Measurements from ENCODE around the gene STRADA.
A peak's percentile ranks its signal among the peaks of the same experiment; 100 is the strongest.

GRCh38 chr17:63688396-63689020, 53.1 kb downstream of the STRADA start:
- TF ChIP-seq EP300 (IDR thresholded peaks at IDR 0.05; ENCODE audit: borderline replicate concordance in 1 of 2, control insufficient read depth in 1 of 2, low read depth in 2 of 2, low read length in 2 of 2), result no peak
- TF ChIP-seq MTA3 (IDR thresholded peaks at IDR 0.05; ENCODE audit: borderline replicate concordance, low read length), result no peak
- TF ChIP-seq USF2 (IDR thresholded peaks at IDR 0.05; ENCODE audit: borderline replicate concordance, low read depth, low read length), result no peak; the same call in 1 of the 2 replicates
- no peak for TF ChIP-seq RBBP5 (conservative IDR thresholded peaks at IDR 0.05)
- no peak for TF ChIP-seq CBFB (IDR thresholded peaks at IDR 0.05; ENCODE audit: low read depth)
- TF ChIP-seq ATF7 (IDR thresholded peaks at IDR 0.05; ENCODE audit: low read depth), result no peak
- TF ChIP-seq, protein P1, sequence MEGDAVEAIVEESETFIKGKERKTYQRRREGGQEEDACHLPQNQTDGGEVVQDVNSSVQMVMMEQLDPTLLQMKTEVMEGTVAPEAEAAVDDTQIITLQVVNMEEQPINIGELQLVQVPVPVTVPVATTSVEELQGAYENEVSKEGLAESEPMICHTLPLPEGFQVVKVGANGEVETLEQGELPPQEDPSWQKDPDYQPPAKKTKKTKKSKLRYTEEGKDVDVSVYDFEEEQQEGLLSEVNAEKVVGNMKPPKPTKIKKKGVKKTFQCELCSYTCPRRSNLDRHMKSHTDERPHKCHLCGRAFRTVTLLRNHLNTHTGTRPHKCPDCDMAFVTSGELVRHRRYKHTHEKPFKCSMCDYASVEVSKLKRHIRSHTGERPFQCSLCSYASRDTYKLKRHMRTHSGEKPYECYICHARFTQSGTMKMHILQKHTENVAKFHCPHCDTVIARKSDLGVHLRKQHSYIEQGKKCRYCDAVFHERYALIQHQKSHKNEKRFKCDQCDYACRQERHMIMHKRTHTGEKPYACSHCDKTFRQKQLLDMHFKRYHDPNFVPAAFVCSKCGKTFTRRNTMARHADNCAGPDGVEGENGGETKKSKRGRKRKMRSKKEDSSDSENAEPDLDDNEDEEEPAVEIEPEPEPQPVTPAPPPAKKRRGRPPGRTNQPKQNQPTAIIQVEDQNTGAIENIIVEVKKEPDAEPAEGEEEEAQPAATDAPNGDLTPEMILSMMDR (IDR thresholded peaks at IDR 0.05 in 2 of 3, conservative IDR thresholded peaks at IDR 0.05 in 1 of 3; ENCODE audit: control insufficient read depth in 2 of 3, extremely low read depth in 1 of 3, insufficient read depth in 1 of 3, low read depth in 3 of 3, low read length in 3 of 3), result peak in 1 of 3 experiments; percentile 28; a peak in 1 of 6 replicates
- TF ChIP-seq ZNF622 (IDR thresholded peaks at IDR 0.05), result no peak
- no peak for TF ChIP-seq YY1 (IDR thresholded peaks at IDR 0.05; ENCODE audit: low read depth, low read length)
- no peak for TF ChIP-seq REST (IDR thresholded peaks at IDR 0.05; ENCODE audit: low read depth, low read length)
- no peak for TF ChIP-seq POLR2AphosphoS2 (IDR thresholded peaks at IDR 0.05; ENCODE audit: low read depth, low read length)
- TF ChIP-seq RCOR1 (conservative IDR thresholded peaks at IDR 0.05; ENCODE audit: low read depth, low read length), result no peak
